NCI-H1694 (cell line): Measurements from ENCODE around the gene BAIAP2L1.

Source experiments
- DNase-seq: peaks from one replicate; lab custom pipeline; 2025; lab: John Stamatoyannopoulos, UW

Gene BAIAP2L1

DNA sequence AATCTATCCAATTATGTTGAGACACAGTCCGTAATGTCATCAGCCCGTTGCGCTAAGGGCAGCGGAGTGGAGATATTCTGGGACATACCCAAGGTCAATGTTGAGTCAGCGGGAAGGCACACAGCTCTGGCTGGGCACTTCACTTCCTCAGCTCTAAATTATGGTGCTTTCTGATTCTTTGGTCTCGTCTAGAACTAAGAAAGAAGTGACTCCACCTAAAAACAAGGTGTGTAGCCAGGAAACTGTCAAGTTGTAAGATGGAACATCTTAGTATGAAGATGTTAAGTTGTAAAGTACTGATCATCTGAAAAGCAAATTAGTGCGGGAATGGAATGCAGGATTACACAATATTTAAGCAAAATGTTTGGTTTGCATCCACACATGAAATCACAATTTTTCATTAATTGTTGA, 43.1 kb downstream of the BAIAP2L1 start:
- no peak for DNase-seq

DNA sequence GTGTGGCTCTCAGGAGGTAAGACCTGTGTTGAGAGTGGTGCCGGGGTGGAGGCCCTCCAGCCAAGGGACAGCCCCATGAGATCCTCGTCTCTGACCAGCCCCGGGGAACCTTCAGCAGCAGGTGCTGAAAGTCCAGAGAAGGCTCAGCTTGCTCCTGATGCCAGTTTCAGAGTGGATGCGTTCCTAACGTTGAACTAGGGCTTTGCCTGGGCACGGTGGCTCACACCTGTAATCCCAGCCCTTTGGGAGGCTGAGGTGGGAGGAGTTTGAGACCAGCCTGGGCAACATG, 45.7 kb downstream of the BAIAP2L1 start:
- DNase-seq = no peak

DNA sequence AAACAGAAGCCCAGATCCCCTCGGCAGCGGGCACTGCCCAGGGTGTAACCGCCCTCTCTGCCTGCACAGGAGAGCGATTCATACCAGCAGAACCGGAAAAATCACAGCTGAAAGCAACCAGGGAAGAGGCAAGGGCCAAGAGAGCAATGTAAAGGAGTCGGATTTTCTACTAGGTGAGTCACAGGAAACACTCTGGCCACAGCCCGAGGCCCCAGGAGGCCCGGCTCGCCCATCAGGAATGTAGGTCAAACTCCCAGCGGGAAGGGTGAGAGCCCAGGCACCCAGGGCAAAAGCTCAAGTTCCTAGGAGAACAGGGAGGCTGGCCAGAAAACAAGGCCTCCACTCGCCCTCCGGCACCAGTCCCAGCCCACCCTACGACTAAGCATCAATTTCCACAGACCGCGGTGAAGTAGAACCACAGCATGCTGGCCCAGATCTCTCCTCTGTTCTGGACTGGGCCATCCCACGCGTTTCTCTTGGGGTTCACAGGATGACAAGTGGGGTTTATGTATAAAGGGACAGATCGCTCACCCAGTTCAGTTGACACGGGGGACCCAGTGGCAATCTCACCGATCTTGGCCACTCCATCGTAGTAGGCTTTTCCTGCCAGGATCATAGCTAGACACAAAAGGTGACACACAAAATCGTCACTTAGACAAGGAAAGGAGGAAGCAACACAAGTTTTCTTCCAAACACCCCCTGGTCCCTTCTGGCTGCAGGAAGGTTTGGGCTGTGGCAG, 46.2 kb downstream of the BAIAP2L1 start:
- DNase-seq = no peak

DNA sequence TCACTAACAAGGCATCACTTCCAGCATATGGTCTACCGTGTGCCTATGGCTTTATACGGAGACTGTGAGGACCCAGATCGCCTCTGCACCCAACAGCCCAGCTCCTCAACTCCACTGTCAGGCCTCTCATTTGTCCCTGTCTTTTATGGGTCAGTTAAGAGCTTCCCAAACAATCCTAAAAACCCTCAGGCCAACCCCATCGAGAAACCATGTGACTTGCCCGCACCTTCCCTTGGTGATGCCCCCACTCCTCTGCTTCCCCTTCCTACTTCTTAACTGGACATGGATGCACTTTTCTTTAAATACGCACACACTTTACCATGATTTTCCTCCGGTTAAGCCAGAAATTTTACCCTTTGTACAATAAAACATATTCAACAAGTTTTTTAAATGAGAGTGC, 46.8 kb downstream of the BAIAP2L1 start:
- DNase-seq = no peak

DNA sequence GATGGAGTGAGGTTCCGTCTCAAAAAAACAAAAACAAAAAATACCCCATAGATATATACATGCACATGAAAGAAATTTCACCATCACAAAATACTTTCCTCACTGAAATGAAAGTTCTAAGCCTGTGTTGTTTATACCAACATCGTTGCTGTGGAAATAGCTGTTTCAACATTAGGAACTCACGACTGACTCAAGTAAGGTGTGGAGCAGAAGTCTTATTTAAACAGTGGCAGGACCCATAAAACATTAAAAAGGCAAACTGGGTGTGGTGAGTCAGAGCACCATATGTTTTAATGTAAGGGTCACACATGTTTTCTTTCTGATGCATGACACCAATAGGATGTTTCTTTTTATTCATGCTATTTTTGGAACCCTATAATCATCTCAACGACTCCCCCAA, 48.3 kb downstream of the BAIAP2L1 start:
- no peak for DNase-seq

DNA sequence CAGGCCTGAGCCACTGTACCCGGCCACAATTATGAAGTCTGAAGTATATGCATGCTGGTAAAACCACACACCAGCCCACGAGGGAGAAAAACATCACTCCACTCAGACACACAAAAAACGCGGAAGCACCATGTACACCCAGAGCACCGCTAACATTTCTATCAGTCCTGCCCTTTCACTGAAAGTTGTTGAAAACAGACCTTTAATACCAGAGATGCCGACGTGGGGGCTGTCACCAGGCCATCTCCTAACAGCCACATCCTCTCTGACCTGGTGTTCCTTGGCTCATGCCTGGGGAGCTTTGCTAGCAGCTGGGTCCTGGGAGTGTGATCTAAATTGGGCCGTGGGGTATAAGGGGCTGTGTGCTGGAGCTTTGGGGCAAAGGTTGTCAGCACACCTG, 49.8 kb downstream of the BAIAP2L1 start:
- DNase-seq = no peak

DNA sequence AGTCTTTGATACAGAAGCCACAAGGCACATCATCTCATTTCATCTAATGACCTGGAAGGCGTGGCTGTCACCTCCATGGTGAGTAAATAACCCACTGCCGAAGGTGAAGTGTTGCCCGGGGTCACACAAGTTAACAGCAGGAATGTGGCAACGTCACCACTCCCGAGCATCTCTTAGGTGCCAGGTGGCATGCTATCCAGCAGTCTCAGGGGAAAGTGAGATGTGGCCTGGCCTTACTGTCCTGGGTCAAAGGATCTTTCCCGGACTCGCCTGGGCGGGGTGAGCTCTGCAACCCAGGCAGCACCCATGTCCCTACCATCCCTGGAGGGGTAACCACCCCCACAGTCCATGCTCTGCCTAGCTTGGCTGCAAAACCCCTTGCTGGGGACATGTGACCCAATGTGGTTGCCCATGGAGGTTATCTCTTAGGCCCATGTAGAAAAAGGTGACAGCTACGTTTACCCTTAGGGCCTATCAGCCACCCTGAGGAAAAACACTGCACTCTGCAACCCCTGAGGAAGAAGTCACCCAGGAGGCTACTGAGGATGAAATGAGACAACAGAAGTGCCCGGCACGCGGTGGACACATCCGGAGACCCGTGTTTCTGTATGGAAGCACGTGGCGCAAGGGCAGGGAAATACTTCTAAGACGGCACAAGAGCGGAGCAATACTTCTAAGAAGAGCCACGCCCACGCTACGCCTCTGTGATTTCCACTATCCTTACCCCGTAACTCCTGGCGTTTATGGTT, 52.0 kb downstream of the BAIAP2L1 start:
- DNase-seq = no peak

DNA sequence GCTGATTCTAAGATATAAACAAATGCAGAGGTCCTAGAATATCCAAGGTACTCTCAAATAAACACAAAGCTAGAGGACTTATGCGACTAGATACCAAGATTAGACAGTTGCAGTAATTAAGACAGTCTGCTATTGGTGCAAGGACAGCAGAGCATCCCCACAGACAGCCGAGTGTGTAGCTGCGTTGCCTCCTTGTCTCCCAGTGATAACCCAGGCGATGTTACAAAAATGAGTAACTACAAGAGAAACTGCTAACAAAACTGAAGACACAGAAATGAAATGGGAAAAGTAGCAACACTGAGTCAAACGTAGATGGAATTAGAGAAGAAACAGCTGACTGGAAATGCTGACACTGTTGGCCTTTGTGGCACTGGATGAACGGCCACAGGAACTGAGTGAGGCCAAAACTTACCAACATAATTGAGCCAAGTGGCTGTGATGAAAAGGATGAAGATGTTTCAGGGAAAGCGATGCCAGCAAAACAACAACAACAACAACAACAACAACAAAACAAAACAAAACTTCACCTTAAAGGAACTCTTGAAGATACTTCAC, 54.3 kb downstream of the BAIAP2L1 start:
- DNase-seq = no peak

DNA sequence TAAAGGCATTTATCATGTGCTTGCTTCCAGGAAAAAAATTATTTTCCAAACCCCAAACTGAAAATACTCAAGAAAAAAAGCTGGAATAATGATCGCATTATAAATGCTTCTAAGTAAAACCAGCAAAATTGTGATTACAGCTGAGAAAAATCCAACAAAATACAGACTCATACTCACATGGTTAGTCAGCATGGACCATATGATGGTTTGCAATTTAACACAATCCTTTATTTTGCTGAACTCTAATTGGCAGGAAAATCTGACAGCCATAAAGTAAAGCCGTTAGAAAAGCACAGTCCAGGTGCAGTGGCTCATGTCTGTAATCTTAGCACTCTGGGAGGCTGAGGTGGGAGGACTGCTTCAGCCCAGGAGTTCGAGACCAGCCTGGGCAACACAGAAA, 59.8 kb downstream of the BAIAP2L1 start:
- no peak for DNase-seq

DNA sequence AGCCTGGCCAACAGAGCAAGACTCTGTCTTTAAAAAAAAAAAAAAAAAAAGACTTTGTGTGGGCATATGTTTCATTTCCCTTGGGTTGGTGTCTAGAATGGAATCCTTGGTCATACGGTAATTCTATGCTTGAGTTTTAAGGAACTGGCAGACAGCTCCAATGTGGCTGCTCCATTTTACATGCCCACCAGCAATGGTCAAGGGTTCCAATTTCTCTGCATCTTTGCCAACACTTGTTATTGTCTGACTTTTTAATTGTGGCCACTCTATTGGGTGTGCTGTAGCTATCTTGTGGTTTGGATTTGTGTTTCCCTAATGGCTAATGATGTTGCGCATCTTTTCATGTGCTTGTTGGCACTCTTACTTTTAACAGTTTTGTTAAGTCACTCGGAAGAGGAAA, 61.8 kb downstream of the BAIAP2L1 start:
- no peak for DNase-seq

DNA sequence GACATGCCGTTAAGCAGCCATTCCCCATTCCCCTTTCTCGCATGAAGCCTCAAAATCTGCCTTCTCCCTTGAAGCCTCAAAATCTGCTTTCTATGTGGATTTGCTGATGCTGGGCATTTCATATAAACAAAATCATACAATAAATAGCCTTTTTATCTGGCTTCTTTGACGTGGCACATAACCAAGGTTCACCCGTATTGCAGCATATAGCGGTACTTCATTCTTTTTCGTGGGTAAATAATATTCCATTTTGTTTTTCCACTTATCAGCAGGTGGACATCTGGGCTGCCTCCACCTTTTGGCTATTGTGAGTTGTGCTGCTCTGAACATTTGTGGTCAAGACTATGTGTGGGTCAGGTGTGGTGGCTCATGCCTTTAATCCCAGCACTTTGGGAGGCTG, 62.4 kb downstream of the BAIAP2L1 start:
- DNase-seq = no peak

DNA sequence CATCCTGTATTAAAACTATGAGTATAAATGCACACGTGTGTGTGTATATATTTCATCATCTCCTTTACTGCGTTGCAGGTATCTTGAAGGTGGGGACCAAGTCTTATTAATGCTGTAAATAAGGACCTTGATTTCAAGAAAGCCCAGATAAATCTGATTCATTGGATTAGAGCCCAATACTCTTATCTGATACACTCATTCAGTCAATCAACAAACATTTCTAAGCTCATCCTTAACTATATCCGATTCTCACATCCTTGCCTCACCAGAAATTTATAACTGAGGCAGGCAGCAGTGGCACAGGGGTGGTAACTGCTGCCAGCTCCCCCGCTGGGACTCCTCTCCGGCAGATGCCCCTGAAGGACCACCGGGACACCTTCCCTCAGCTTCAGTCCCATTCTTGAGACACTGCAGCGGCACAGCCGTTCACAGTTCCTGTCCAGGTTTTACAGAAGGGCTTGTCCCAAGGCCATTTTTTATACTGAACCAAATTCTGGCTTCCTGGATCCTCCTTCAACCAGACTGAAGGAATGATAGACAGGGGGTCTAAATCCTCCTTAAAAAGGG, 65.4 kb downstream of the BAIAP2L1 start:
- no peak for DNase-seq

DNA sequence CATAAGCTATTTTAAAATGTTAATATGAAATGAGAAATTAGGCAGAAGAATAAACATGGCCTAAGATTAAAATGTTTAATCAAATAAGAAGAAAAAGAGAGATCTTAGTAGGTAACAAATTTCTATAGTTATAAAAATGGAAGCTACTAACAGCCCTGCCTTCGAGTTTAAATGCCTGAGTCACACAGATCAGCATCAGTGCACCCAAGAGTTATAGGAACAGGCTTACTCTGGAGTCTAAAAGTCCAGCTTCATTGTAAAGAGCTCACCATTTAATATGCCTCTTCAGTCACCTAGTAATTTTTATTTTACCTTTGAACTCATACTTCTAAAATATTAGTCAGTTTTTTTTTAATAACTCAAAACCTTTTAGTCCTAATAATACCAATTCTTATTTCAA, 66.8 kb downstream of the BAIAP2L1 start:
- DNase-seq = no peak

DNA sequence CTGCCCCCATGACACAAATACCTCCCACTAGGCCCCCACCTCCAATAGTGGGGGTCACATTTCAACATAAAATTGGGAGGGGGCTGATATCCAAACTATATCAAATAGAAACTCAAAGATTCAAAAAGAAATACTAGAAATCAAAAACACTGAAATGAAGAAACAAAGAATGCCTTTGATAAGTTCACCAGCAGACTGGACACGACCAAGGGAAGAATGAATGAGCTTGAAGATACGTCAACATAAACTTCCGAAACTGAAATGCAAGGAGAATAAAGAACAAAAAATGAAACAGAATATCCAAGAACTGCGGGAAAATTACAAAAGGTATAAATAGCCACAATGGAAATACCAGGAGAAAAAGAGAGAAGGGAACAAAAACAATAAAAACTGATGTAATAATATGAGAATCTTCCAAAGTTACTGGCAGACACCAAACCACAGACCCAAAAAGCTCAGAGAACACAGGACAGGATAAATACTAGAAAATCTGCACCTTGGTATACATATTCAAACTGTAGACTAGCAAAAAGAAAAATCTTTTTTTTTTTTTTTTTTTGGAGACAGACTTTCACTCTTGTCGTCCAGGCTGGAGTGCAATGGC, 69.9 kb downstream of the BAIAP2L1 start:
- DNase-seq = no peak

DNA sequence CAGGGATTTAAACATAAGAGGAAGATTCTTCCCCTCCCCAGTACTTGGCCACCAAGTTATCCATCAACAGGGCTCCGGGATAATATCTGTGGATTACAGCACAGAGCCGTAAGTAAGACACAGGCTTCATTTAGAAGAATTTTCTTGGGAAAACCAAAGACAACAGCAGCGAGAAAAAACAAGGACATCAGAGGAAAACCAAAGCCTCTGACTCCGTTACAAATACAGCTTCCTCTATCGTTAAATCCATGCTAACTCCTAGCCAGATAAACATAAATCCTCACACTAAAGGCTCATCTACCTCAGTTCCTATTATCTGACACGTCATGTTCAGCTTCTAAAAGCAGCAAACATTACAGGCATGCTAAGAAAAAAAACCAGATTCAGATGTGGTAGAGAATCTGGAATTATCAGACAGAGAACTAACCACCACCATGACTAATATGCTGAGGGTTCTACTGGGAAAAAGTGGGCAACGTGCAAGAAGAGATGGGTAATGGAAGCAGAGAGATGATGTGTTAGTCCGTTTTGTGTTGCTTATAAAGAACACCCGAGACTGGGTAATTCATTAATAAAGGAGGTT, 71.0 kb downstream of the BAIAP2L1 start:
- no peak for DNase-seq

DNA sequence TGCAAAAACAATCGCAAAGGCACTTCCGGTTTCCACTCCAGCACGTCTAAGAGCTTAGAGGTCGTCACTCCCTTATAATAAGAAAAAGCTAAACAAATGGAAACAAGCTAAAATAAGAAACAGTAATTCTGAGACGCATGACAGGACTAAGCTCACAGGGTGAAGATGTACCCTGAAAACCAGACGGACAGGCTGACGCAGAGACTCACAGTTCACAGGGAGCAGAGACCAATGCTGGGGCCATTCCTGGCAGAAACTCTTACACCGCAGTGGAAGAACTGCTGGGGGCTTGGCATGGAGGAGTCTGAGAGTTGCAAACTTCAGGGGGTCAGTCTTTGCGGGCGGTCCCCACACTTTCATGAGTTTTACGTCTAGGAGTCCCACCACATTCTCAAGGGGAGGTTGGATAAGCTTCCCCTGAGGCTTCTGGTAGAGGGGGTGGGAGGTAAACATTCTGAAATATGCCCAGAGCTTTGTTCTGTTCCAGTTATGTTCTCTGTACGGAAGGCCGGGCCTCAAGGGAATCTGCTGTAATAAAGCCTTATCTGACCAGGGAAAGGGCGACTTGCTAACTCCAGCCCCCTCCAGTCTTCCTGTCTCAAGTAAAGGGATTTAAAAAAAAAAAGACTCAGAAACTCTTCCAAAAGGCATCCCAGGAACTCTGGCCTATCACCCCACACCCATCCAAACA, 71.6 kb downstream of the BAIAP2L1 start:
- no peak for DNase-seq

DNA sequence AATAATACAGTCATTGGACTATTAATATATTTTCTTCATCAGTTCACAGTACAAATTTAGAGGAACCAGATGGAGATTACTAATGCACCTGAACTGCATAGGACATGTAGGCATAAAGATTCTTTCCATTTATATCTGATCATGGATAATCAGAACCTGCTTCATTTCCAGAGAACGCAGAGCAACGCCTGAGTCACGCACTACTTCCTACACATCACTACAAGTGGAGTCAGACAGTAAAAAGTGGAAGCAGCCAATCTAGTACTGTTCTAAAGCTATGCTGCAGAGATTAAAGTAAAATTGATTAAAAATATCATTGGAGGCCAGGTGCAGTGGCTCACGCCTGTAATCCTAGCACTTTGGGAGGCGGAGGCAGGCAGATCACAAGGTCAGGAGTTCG, 76.1 kb downstream of the BAIAP2L1 start:
- no peak for DNase-seq

DNA sequence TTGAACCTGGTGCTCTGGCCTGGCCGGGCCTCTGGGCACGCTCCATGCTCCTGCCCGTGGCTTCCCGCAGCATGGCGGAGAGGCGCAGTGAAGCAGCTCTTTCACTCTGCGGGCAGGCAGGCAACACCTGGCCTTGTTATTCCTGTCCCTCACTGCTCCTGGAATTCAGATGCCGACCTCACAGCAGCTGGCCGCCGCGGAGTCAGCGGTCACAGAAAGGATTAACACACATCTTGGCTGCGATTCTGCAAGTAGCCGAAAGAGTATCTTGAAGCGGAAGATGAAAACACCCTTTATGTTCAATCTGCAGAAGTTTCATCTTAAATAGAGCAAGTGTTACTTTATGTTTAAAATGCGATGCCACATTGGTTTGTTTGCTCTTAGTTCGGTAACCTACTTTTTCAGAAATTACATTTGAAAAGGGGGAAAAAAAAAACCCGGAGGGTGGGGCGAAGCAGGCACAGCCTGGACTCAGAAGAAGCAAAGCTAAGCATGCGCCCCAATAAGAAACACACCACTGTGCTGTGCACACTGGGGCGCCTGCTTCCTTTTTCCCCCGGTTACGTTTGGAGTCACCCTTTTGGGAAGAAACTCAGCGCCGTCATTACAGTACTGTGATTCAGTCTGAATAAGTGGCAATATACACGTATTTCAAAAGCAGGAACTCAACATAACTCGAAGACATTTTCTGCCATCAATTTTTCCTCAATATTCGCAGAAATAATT, 77.1 kb downstream of the BAIAP2L1 start:
- no peak for DNase-seq

DNA sequence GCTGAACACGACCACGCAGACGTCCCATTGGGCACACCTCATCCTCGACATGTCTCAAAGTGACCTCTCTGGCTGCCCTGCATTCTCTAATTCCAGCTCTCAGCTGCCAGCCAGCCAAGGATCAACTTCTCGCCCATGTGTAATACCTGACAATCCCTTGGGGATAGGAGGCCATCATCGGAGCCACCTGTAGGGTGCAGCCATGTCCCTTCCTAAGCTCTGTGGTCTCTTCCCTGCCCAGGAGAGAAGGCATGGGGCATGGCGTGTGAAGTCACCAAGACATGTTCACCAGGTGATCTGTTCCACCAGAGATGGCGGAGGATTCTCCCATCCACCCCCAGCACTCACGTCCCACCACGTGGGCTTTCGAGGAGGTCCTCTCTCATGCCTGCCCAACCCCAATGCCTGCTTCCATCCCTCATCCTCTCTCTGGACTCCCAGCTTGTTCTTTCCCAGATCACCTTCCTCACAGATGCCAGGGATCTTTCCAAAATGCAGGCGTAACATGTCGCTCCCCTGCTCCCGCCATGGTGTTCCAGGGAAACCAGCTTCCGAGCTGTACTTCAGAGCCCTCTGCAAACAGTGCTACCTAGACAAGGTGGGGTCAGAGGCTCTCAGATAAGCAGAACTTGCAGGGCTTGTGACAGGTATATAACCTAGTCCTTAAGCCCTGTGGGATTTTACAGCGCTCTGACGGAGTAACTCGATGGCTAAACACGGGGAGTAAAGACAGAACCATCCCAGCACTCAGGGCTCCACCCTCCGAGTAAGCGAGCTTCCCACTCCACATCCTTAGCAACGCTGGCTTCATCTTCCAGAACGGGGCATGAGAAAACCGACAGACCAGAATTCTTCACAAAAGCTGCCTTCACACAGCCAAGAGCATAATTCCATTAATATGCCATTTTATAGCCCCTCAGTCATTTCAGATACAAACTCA, 78.3 kb downstream of the BAIAP2L1 start:
- no peak for DNase-seq

DNA sequence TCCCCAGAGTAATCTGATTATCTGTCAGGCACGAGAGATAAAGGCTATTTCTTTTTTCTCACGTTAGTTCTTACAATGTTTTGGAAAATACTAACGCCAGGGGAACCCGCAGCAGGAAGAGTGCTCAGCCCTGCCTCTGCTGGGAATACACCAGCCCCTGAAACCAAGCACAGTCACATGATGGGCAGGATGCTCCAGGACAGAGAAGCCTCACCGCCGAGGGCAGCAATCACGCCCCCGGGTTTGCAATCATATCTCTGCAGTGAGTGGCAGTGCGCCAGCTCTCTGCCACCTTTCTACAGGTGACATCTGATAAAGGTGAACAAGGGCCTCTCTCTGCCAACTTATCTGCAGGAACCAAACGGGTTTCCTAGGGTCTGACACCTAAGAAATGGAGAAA, 79.6 kb downstream of the BAIAP2L1 start:
- DNase-seq = no peak
